ENCODE data around the gene BMP4.
"Not testable (repeated sequence)": the region's sequence is repeated elsewhere in the genome, so short reads cannot be mapped to it uniquely, and the experiment has no call there.

Gene BMP4

GRCh38 chr14:53956427-53957201, at the start of gene BMP4:
Gene BMP4, minus strand, starts transcription at chr14:53956825. Its CDS starts 4,603 bp downstream, at chr14:53952222.
- DNase-seq, result no peak

- no peak for DNase-seq
These were observed 46.4 kb upstream of the BMP4 start for GRCh38 chr14:54003064-54003463.

- DNase-seq, result no peak
These were observed 46.0 kb upstream of the BMP4 start for GRCh38 chr14:54002653-54003052.

- no peak for DNase-seq
These were observed 44.7 kb upstream of the BMP4 start for GRCh38 chr14:54001189-54001878.

- DNase-seq, result no peak
These were observed 43.8 kb upstream of the BMP4 start for GRCh38 chr14:54000341-54000811.

GRCh38 chr14:53999061-53999488, 42.5 kb upstream of the BMP4 start:
- no peak for DNase-seq

- DNase-seq, result no peak
These were observed 39.4 kb upstream of the BMP4 start for GRCh38 chr14:53996041-53996440.

- DNase-seq, result no peak
These were observed 37.4 kb upstream of the BMP4 start for GRCh38 chr14:53993920-53994607.

- DNase-seq, result no peak
These were observed 34.4 kb upstream of the BMP4 start for GRCh38 chr14:53990978-53991377.

GRCh38 chr14:53986718-53987117, 30.1 kb upstream of the BMP4 start:
- DNase-seq, result not testable (repeated sequence)

GRCh38 chr14:53984958-53985357, 28.3 kb upstream of the BMP4 start:
- not testable (repeated sequence) for DNase-seq

- no peak for DNase-seq
These were observed 26.5 kb upstream of the BMP4 start for GRCh38 chr14:53983112-53983511.

GRCh38 chr14:53982546-53982945, 25.9 kb upstream of the BMP4 start:
- no peak for DNase-seq

- no peak for DNase-seq
These were observed 23.4 kb upstream of the BMP4 start for GRCh38 chr14:53979747-53980642.

GRCh38 chr14:53979113-53979681, 22.6 kb upstream of the BMP4 start:
- DNase-seq, result no peak

- no peak for DNase-seq
These were observed 21.6 kb upstream of the BMP4 start for GRCh38 chr14:53978194-53978593.

GRCh38 chr14:53975444-53975843, 18.8 kb upstream of the BMP4 start:
- DNase-seq, result no peak

GRCh38 chr14:53971521-53971920, 14.9 kb upstream of the BMP4 start:
- DNase-seq, result no peak

- DNase-seq, result no peak
These were observed 12.7 kb upstream of the BMP4 start for GRCh38 chr14:53969326-53969725.

GRCh38 chr14:53968726-53969125, 12.1 kb upstream of the BMP4 start:
- no peak for DNase-seq

- DNase-seq, result no peak
These were observed 11.0 kb upstream of the BMP4 start for GRCh38 chr14:53967606-53968005.

GRCh38 chr14:53964249-53964648, 7.6 kb upstream of the BMP4 start:
- DNase-seq, result no peak
